ENCODE data around the gene RFWD3. TPM values are rescaled to one million over a fixed set of nuclear protein-coding genes. Genes with fewer than 3 reads are reported as not detected.
A peak's percentile ranks its signal among the peaks of the same experiment; 100 is the strongest.

The RFWD3 gene
- total and polyA plus RNA-seq, 2 of the 13 experiments (the other 11 are each of a cell fraction or from before 2014, with no cell fraction given), result 23.4 to 62.6 TPM

DNA sequence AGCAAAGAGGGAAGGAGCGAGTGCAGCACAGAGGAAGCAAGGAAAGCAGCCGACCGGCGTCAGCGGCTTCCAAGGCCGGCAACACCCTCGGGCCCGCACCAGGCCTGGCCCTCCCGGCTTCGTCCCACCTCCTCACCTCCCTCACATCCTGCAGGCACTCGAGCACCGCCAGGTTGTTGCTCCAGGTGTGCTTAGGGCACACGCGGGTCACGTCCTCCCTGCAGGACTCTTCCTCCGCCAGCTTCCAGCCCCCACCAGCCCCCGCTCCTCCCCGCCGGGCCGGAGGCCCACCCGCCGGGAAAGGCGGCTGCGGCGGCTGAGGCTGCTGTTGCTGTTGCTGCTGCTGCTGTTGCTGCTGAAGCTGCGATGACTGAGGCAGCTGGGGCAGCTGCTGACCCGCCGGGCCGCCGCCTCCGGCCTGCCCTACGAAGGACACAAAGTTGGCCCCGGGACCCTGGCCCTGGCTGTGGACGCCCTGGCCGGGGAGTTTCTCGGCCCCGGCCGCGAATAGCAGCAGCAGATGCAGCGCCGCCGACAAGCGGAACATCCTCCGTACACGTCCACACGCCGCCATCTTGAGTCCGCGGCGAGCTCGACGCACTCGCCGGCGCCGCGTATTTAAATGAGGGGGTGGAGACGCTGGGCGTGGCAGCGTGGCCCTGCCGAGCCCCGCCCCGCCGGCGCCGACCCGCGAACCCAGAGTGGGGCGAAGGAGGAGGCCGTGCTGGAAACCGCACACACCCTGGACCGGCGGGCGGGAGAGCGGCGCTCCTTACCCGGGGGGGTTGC lies 60.0 kb downstream of the RFWD3 start, which contains the start of gene GLG1 (continued):
- TF ChIP-seq GPN1 (CRISPR knock-in tag; IDR thresholded peaks at IDR 0.05; ENCODE audit: borderline replicate concordance), result no peak
- no peak for TF ChIP-seq RFX1 (IDR thresholded peaks at IDR 0.05)
- TF ChIP-seq ZNF350 (CRISPR knock-in tag; IDR thresholded peaks at IDR 0.05; ENCODE audit: borderline replicate concordance, low read depth), result peak; percentile 96
- no peak for TF ChIP-seq MAFF (IDR thresholded peaks at IDR 0.05; ENCODE audit: low read depth, low read length)
- peak; percentile 91 for TF ChIP-seq AGO2 (optimal IDR thresholded peaks at IDR 0.05; ENCODE audit: low read depth, low read length)
- no peak for TF ChIP-seq SRSF4 (IDR thresholded peaks at IDR 0.05; ENCODE audit: low read depth, low read length, poor library complexity, severe bottlenecking)
- TF ChIP-seq, protein P1, sequence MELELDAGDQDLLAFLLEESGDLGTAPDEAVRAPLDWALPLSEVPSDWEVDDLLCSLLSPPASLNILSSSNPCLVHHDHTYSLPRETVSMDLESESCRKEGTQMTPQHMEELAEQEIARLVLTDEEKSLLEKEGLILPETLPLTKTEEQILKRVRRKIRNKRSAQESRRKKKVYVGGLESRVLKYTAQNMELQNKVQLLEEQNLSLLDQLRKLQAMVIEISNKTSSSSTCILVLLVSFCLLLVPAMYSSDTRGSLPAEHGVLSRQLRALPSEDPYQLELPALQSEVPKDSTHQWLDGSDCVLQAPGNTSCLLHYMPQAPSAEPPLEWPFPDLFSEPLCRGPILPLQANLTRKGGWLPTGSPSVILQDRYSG (CRISPR knock-in tag; IDR thresholded peaks at IDR 0.05), result no peak
- TF ChIP-seq, protein P2, sequence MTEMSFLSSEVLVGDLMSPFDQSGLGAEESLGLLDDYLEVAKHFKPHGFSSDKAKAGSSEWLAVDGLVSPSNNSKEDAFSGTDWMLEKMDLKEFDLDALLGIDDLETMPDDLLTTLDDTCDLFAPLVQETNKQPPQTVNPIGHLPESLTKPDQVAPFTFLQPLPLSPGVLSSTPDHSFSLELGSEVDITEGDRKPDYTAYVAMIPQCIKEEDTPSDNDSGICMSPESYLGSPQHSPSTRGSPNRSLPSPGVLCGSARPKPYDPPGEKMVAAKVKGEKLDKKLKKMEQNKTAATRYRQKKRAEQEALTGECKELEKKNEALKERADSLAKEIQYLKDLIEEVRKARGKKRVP (CRISPR knock-in tag; IDR thresholded peaks at IDR 0.05), result peak in 1 of 2 experiments; percentile 68; a peak in 2 of 4 replicates
- TF ChIP-seq, protein P3, sequence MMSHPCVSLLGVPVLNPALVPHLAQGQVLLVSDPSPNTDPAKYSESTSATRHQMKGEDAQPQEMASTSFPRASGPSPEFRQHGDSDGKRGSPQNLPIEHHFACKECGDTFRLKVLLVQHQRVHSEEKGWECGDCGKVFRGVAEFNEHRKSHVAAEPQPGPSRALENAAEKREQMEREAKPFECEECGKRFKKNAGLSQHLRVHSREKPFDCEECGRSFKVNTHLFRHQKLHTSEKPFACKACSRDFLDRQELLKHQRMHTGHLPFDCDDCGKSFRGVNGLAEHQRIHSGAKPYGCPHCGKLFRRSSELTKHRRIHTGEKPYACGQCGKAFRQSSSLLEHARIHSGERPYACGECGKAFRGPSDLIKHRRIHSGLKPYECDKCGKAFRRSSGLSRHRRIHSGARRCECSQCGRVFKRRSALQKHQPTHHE (CRISPR knock-in tag; IDR thresholded peaks at IDR 0.05; ENCODE audit: borderline replicate concordance), result peak; percentile 68; the same call in 1 of the 2 replicates
- TF ChIP-seq ZNF605 (CRISPR knock-in tag; IDR thresholded peaks at IDR 0.05), result peak; percentile 97
- 0 out of 2 replicates have a peak, but pooled peaks have one; percentile 23 for TF ChIP-seq NCOA5 (CRISPR knock-in tag; IDR thresholded peaks at IDR 0.05)
- TF ChIP-seq, protein P4, sequence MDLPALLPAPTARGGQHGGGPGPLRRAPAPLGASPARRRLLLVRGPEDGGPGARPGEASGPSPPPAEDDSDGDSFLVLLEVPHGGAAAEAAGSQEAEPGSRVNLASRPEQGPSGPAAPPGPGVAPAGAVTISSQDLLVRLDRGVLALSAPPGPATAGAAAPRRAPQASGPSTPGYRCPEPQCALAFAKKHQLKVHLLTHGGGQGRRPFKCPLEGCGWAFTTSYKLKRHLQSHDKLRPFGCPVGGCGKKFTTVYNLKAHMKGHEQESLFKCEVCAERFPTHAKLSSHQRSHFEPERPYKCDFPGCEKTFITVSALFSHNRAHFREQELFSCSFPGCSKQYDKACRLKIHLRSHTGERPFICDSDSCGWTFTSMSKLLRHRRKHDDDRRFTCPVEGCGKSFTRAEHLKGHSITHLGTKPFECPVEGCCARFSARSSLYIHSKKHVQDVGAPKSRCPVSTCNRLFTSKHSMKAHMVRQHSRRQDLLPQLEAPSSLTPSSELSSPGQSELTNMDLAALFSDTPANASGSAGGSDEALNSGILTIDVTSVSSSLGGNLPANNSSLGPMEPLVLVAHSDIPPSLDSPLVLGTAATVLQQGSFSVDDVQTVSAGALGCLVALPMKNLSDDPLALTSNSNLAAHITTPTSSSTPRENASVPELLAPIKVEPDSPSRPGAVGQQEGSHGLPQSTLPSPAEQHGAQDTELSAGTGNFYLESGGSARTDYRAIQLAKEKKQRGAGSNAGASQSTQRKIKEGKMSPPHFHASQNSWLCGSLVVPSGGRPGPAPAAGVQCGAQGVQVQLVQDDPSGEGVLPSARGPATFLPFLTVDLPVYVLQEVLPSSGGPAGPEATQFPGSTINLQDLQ (CRISPR knock-in tag; IDR thresholded peaks at IDR 0.05), result peak; percentile 65; the same call in 1 of the 2 replicates
- TF ChIP-seq, protein P5, sequence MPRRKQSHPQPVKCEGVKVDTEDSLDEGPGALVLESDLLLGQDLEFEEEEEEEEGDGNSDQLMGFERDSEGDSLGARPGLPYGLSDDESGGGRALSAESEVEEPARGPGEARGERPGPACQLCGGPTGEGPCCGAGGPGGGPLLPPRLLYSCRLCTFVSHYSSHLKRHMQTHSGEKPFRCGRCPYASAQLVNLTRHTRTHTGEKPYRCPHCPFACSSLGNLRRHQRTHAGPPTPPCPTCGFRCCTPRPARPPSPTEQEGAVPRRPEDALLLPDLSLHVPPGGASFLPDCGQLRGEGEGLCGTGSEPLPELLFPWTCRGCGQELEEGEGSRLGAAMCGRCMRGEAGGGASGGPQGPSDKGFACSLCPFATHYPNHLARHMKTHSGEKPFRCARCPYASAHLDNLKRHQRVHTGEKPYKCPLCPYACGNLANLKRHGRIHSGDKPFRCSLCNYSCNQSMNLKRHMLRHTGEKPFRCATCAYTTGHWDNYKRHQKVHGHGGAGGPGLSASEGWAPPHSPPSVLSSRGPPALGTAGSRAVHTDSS (CRISPR knock-in tag; conservative IDR thresholded peaks at IDR 0.05), result 0 out of 2 replicates have a peak, but pooled peaks have one; percentile 76
- TF ChIP-seq, protein P6, sequence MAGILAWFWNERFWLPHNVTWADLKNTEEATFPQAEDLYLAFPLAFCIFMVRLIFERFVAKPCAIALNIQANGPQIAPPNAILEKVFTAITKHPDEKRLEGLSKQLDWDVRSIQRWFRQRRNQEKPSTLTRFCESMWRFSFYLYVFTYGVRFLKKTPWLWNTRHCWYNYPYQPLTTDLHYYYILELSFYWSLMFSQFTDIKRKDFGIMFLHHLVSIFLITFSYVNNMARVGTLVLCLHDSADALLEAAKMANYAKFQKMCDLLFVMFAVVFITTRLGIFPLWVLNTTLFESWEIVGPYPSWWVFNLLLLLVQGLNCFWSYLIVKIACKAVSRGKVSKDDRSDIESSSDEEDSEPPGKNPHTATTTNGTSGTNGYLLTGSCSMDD (CRISPR knock-in tag; IDR thresholded peaks at IDR 0.05), result no peak
- TF ChIP-seq, protein P7, sequence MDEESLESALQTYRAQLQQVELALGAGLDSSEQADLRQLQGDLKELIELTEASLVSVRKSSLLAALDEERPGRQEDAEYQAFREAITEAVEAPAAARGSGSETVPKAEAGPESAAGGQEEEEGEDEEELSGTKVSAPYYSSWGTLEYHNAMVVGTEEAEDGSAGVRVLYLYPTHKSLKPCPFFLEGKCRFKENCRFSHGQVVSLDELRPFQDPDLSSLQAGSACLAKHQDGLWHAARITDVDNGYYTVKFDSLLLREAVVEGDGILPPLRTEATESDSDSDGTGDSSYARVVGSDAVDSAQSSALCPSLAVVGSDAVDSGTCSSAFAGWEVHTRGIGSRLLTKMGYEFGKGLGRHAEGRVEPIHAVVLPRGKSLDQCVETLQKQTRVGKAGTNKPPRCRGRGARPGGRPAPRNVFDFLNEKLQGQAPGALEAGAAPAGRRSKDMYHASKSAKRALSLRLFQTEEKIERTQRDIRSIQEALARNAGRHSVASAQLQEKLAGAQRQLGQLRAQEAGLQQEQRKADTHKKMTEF (CRISPR knock-in tag; IDR thresholded peaks at IDR 0.05), result peak; percentile 99
- TF ChIP-seq POLR2G (IDR thresholded peaks at IDR 0.05; ENCODE audit: low read depth, low read length), result peak; percentile 99

All from HepG2 (cell line).